NCI-H2196 treated with DMSO at 0.1 percent for 48 hours (cell line): ENCODE results near the gene OGG1.
"Not testable (repeated sequence)": the region's sequence is repeated elsewhere in the genome, so short reads cannot be mapped to it uniquely, and the experiment has no call there.

Experiments used
- DNase-seq: peaks from one replicate; lab custom pipeline; 2025; ENCODE audit not compliant: unreplicated experiment; lab: John Stamatoyannopoulos, UW

The OGG1 gene

DNA sequence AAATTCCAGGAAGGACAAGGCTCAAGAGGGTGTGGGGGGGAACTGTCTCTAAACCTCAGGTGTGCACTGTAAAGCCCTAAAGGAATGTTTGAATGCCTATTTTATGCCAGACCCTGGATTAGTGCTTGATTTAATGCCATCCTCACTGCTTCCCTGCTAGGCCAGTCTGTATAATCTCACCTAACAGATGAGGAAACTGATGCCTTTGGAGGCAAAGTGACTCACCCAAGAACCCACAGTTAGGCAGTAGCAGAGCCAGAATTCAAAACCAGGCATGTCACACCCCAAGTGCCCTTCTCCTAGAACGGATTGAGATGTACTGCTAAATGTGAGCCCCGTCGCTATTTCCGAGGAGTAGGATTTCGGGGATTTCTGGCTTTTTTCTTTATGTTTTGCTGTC is 12.2 kb downstream of the OGG1 start:
- DNase-seq = no peak

DNA sequence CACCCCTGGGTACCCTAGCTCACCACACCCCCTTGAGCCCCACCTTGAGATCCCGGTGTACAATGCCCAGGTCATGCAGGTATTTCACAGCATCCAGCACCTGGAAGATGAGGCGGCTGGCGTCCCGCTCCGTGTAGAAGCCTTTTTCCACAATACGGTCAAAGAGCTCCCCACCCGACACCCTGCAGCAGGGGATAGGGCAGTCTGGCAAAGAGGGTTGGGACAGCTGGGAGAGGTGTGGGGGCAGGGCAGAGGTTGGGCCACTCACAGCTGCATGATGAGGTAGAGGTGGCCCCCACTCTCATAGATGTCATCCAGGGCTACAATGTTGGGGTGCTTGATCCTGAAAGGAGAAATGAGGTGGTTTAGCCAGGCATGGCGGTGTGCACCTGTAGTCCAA is 13.1 kb downstream of the OGG1 start:
- DNase-seq = no peak

DNA sequence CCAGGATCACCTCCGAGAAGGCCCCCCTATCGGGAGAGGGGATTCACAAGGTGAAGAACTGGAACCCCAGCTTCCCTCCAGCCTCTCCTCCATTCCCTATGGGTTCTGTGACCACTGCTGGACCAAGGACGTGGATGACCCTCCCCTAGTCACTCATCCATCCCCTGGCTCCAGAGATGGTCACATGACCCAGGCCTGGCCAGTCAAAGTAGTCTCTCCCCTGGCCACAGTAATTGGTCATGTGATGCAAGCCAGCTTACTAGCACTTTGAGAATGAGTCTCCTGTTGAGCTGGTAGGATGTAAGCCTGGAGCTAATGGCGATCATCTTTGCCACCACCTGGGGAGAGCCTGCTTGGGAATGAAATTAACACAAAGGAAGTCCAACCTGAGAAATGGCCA is 16.1 kb downstream of the OGG1 start:
- DNase-seq = no peak

DNA sequence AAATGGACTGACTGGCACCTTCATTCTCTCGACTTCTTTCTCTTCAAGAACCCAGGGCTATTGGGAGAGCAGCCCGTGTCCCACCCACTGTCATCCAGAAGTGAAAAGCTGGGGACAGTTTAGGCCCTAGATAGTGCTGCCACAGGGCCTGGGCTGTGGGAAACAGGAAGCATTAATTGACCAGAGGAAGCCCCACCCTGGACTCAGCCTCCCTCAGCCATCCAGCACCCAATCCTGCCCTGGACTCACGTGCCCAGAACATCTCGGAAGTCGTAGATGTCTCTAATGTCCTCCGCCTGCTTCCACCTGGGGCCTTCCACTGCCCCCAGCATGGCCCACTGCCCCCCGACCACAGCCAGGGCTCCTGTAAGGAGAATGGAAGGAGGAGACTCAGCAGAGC is 17.7 kb downstream of the OGG1 start:
- DNase-seq = no peak

DNA sequence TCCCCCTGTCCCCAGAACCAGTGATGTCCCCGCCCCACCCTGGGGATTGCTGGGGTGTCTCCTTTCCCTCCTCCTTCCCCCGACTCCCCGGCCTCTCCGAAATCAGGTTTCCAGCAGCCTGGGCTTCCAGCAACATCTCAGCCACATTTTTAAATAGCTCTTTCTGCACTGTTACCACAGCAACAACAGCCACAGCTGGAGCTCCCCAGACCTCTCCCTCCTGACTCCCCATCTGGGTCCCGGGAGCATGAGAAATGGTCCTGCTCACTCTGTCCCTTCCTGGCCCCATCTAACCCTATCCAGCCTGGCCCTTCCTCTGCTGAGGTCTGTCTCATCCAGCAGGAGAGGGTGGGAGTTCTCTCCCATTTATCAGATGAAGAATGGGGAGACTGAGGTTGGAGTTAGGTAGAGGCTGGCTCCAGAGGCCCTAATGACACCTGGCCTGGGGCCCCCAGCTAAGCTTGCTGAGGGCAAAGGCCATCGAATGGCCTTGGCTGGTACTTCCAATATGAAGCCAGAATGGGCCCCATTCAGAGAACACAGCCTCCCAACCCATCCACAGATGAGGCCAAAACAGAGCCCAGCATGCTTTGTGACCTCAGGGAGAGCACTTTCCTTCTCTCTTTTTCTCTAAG is 18.5 kb downstream of the OGG1 start:
- DNase-seq = no peak

GRCh38 chr3:9769012-9769411 is 19.3 kb downstream of the OGG1 start:
- no peak for DNase-seq

DNA sequence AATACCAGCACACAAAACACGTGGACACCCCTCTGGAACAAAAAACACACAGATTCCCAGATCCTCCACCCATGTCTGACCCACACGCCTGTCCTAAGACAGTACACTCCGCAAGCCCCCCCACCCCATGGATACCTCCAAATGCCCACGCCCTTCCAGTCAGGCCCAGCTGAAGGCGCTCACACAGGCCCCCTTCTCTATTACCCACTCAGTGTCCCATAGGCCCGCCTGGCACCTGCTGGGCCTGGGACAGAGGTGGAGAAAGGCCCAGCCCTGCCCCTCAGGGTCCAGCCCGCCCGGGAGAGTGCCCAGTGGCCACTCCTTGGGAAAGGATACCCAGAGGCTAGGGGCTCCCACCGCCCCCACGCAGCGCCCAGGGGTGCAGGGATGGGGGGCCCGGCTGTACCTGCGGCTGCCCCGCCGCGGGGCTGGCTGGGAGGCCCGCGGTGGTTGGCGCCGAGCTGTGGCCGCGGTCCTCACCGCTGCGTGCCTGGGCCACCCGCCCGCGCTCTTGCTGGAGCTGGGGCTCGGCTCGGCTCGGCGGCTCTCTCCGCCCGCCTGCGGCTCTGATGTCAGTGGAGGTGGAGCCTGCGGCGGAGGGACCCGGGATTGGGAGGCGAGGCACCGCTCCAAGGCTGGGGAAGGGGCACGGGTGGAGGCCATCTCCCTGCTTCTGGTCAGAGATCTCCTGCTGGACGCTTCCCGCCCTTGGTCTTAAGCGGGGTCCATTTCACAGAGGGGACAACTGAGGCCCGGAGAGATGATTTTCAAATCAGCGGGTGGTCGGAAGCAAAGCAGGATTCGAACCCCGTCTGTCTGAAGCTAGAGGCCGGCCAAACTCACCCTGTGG is 19.9 kb downstream of the OGG1 start, which contains the start of gene CAMK1:
Gene CAMK1 (minus strand): TSS at position 522 of the 850 bp plus-strand sequence. CDS start 2,198 bp downstream, outside the sequence.
- no peak for DNase-seq

- peak; percentile 9 for DNase-seq
These were observed 20.6 kb downstream of the OGG1 start for GRCh38 chr3:9770276-9770812.

GRCh38 chr3:9771007-9771406 is 21.3 kb downstream of the OGG1 start:
- DNase-seq = not testable (repeated sequence)

GRCh38 chr3:9776896-9777693 is 27.3 kb downstream of the OGG1 start:
- no peak for DNase-seq

DNA sequence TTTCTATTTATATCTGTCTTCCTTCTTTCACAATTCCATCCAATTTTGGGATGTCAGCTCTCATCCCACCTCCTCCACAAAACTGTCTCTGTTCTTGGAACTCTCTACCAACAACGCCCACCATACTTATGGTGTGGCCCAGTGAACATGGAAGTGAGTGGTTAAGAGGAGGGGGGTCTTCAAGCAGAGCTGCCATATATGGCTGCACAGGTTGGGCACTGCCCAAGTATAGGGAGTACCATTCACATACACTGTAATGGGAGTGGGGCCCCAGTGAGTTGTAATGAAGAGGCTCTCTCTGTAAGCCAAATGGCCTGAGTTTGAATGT is 27.9 kb downstream of the OGG1 start:
- no peak for DNase-seq

GRCh38 chr3:9778143-9779074 is 28.7 kb downstream of the OGG1 start:
- DNase-seq = no peak

- no peak for DNase-seq
These were observed 29.4 kb downstream of the OGG1 start for GRCh38 chr3:9779075-9779593.

GRCh38 chr3:9779721-9780457 is 30.1 kb downstream of the OGG1 start:
- no peak for DNase-seq

DNA sequence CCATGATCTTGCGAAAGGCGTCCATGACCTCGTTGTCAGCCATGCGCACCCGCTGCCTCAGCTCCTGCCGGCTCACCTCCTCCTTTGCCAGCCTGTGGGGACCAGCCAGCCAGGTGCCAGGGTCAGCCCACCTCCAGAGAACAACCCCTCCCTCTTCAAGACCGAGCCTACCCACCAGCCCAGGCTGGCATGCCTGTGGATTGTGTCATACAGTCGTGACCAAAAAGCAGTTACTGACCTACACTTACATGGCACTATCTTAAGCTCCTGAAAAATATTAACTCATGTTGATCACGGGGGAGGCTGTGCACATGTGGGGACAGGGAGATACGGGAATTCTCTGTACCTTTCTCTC is 30.7 kb downstream of the OGG1 start:
- DNase-seq = no peak

DNA sequence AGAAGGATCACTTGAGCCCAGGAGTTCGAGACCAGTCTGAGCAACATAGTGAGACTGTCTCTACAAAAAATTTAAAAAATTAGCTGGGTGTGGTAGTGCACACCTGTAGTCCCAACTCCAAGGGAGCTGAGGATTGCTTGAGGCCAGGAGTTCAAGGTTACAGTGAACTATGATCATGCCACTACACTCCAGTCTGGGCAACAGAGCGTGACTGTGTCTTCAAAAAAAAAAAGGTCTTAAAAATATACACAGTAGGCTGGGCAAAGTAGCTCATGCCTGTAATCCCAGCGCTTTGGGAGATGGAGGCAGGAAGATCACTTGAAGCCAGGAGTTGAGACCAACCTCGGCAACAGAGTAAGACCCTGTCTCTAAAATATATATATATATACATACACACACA is 31.2 kb downstream of the OGG1 start:
- DNase-seq = no peak

GRCh38 chr3:9781551-9781950 is 31.8 kb downstream of the OGG1 start:
- DNase-seq = no peak

GRCh38 chr3:9781978-9782603 is 32.3 kb downstream of the OGG1 start:
- DNase-seq = peak; percentile 9

DNA sequence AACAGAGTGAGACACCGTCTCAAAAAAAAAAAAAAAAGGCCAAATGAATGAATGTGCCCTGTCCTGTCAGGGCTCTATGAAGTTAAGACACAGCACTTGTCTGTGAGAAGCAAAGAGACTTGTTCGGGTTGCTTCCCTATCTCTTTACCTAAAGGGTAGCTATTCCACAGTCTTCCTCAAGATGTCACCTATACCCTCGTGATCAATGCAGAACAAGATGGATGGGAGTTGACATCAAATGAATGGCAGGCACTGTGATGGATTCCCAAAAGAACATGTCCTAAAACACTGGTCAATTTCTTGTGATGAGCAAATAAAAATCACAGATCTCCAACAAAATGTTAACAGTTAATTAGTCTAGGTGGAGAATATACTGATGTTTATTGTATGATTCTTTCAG is 33.0 kb downstream of the OGG1 start:
- no peak for DNase-seq
